GM19328 (cell line): ENCODE measurements around the gene CAMK2A.

ENCODE experiments used
- ATAC-seq: cut with Tn5 transposase; IDR thresholded peaks from one replicate; pipeline ENCODE4 v1.9.1; 2021; ENCODE audit warnings: mild to moderate bottlenecking, moderate library complexity; ENCODE audit not compliant: unreplicated experiment

CAMK2A gene

DNA sequence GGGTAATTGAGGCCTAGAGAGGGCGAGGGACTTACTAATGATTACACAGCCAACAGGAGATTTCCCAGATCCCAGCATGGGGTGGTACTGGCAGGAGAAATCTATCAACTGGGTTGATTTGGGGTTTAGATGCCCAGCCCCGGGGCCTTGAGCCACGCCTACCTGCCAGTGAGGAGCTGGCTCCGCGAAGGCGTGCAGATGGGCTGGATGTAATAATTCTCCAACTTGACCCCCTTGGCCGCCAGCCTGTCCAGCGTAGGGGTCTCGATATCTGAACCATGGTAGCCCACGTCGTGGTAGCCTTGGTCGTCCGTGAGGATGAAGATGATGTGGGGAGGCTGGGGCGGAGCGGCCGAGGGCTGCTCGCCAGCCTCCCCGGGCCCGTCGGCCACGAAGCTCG, 12.3 kb upstream of the CAMK2A start:
- ATAC-seq = no peak

GRCh38 chr5:150301170-150301505, 11.6 kb upstream of the CAMK2A start:
- no peak for ATAC-seq

DNA sequence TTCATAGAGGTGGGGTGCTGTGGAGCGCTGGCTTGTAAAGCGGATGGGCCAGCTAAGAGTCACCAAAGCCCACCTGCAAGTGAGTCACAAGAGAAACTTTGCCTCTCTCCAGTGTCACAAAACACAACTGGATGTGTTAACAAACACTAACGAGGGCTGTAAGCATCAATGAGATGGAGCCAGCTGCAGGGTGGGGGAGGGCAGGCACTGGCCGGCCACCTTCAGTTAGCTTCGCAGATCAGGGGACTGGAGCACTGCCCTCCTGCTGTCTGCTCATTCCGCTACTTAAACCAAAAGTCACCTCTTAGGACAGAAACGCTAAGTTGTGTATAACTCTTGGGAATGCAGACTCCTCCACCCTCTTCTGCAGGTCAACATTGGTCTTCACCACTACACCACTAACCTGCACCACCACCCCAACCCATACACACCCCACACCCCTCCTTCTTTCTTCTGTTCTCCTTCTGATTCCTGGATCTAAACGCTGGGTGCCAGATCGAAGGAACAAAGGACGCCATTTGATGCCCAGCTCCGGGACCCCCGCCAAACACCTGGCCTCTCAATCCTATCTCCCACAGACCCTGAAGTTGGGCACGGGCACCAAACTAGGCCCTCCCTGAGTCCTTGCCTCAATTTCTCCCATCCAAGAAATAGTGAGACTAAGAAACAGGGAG, 11.1 kb upstream of the CAMK2A start:
- no peak for ATAC-seq

DNA sequence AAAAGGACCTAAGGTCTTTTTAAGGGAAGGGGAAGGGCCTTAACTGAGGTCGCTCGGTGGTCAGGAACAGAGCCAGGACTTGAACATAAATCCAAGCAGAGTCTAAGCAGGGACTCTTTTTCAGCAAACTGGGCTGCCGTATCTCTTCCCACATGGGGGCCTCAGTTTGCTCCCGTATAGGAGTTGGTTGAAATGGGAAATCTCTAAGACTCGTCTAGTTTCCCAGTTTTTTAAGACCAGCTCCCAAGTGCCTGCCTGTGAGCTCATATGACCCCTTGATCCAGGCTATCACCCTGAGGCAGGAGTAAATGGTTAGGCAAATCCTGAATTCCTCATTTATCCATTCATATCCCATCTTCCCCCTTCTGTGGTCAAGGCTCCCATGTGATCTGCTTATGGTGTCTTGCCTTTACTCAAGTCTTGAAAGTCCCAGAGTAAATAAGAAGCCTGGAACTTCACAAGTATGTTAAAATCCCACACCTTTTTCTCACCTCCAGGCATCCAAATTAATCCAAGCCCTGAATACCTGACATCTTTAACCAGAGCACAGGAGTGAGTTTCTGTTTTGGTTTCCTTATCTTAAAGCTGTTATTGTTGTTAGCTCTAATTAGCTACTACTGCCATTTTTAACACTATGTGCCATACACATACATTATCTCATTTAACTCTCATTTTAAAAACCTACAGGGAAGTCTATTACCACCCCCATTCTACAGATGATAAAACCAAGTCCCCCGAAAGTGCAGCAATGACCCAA, 10.2 kb upstream of the CAMK2A start:
- no peak for ATAC-seq

DNA sequence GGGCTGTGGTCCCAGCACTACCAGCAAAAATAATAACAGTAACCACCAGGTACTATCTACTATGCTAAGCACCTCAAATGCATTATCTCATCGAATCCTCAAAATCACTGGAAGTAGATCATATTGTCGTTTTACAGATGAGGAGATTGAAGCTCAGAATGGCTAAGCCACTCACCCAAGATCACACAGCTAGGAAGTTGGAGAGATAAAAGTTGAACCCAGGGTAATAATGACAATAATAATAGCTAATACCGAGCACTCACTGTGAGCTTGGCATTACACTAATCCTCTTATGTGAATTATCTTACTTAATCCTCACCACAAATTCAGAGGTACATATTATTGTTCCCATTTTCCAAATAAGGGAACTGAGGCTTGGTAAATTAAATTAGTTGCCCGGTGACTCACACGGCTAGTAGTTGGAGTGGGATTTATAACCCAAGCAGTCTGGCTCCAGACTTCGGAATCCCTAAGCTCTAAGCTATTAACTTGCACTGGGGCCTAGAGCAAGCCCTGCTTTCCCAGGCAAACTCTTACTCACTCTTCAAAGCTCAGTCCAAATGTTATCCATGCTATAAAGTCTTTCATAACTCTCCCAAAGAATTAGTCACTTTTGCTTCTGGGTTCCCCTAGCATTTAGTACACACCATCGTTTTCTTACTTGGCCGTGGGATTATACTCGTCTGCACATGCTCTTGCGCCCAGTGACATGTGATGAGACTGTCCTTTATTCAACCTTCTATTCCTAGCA, 9.3 kb upstream of the CAMK2A start:
- no peak for ATAC-seq

GRCh38 chr5:150297934-150298595, 8.5 kb upstream of the CAMK2A start:
- ATAC-seq = no peak

- no peak for ATAC-seq
These were observed 7.8 kb upstream of the CAMK2A start for GRCh38 chr5:150297236-150297890.

GRCh38 chr5:150296496-150296895, 6.9 kb upstream of the CAMK2A start:
- ATAC-seq = no peak

DNA sequence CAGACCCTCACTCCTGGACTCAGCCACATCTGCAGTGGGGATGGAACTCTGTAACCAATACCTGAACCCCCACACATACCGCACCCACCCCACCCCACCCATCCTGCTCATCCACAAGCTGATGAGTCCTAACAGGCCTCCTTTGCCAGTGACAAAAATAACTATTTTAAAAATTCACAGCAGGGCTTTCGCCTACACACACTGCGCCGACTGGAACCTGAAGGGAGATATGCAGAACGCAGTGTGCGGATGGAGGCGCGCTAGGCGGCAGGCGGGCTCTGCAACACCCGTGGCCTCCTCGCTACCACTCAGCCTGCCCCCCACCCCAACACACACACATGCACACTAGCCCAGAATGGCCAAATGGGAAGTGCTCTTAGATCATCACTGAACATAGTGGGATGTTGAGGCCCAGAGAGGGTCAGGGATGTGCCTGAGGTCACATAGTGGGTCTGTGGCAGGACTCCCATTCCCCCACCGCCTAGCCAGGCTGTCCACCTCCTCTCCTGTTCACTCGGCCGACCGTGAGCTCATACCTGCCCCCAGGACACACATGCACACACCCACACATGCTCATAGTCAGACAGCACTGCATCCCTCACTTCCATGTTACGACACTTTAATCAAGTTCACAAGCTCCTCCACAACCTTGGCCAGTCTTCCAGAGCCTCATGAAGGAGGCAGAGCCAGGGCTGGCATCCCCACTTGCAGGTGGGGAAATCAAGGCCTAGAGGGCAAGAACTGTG, 6.3 kb upstream of the CAMK2A start:
- no peak for ATAC-seq

DNA sequence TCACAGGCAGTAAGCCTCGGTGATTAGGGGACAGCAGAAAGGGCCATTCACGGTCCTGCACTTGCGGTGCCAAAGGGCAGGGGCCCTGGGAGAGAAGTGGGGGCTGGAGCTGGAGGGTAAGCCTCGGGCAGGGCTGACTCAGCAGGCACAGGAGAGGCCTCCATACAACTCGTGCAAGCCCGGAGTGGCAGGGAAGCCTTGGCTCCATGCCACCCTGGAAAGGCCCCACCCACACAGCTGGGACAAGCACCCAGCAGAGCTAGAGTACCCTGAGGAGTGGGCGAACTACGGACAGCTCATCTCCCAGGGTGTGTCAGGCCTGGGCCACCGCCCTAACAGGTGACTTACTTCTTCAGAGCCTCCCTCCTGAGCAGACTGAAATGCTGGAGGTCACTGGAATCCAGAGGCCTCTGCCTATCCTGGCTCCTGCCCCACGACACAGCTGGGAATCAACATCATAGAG, 5.6 kb upstream of the CAMK2A start:
- ATAC-seq = no peak

- no peak for ATAC-seq
These were observed 5.0 kb upstream of the CAMK2A start for GRCh38 chr5:150294551-150295071.

DNA sequence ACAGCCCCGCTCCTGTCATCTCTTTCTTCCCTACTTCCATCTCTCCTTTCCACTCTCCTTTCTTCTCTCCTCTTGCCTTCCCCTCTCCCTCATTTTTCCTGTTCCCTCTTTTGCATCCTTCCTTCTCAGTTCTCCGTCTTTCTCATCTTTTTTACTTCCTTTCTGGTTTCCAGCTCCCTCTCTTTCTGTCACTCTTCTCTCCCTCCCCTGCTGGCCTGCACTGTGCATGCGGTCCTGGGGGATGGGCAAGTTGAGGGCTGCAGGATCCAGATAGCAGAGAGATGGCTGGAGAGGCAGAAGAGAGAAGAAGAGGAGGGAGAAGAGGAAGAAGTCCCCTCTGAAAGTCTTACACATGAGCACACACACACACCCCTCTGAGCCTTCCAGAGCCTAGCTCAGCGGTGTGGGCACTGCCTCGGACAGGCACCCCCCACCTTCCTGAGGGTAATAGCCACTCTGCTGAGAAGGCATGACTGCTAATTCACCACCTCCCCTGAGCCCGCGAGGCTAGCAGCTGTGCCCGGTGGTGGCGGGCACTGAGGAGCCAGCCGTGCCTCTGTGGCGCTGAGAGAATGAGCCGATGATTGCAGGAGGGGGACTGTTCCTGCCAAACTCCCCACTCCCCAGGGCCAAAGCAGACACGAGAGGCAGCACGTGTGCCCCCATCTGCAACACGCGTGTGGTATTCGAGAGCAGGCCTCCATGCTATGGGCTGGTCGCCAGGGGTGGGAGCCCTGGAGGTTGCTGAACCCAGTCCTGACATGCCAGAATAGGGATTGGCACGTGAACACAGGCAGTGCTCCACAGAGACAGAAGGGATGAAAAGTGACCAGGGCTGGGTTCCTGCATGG, 3.7 kb upstream of the CAMK2A start:
- ATAC-seq = no peak

GRCh38 chr5:150291388-150292385, 2.1 kb upstream of the CAMK2A start:
- ATAC-seq = no peak

- no peak for ATAC-seq
These were observed 782 bp downstream of the CAMK2A start for GRCh38 chr5:150288791-150289190.

GRCh38 chr5:150288361-150288760, 1.2 kb downstream of the CAMK2A start:
- no peak for ATAC-seq

GRCh38 chr5:150286820-150287219, 2.8 kb downstream of the CAMK2A start:
- no peak for ATAC-seq

- ATAC-seq = no peak
These were observed 4.5 kb downstream of the CAMK2A start for GRCh38 chr5:150285114-150285513.

DNA sequence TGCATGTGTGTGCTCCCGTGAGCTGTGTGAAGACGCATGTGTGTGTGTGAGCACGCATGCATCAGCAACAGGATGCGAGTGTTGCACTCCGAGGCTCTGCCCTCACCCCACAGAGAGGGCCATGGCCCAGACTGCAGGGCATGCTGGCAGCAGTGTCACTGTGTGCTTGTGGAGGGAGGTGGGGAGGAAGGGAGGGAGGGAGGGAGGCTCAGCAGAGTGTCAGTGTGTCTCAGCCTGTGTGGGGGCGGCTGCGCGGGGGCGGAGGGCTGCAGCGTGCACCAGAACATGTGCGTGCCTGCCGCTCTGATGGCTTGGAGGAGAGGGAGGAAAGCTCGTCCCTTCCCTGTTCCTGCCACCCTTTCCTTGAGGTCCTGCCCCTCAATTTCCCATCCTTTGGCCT, 5.3 kb downstream of the CAMK2A start:
- ATAC-seq = no peak
